ENCODE results near the gene RAI14.

Gene RAI14

GRCh38 chr5:34656001-34656699, at the start of gene RAI14:
Gene RAI14 (plus strand): TSS chr5:34656328. CDS start chr5:34686920, 30,592 bp downstream.
- DNase-seq: peak; percentile 20 to 91 (median 78)
- intact Hi-C loops (cut with DNase I): loop anchor here (10.0 kb wide), 2 partner anchors 151 to 239 kb away; no protein-coding TSS in a partner anchor

GRCh38 chr5:34608368-34608767, 47.8 kb upstream of the RAI14 start:
- DNase-seq: no peak
- intact Hi-C loops (cut with DNase I): no loop called here

DNA sequence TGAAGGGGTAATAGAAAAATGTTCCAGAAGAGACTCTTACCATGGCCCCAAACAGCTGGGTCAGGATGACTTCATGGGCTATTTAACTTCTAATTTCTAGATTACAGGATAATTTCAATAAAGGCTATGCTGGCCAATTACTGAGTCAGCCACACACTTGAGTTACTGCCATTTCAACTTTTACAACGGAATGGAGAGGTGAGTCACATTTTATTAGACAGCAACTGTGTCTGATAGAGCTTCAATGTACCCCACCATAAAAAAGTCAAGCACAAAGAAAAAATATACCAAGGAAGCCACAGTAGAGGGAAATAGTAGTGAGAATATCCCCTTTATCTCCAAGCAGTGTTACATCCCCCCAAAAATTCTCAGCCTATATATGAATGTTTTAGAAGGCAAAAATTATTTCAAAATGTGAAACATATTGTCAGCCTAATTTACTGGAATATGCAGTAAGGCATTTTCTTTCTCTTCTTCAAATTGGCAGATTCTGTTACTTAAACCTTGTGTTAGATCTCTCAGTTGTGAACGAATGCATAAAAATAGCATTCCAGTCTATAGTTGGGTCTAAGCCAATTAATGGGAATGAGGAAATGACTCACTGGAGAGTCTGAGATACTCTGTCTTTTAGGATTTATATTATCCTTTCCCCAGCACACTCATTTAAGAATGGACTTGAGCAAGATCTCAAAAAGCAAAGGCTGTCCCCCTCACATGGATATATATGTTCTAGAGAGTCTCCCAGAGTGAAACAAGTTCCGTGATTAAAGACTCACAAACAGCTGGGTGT, 47.1 kb upstream of the RAI14 start:
- intact Hi-C loops (cut with DNase I): no loop called here
- no peak for DNase-seq

- intact Hi-C loops (cut with DNase I): no loop called here
These were observed 46.1 kb upstream of the RAI14 start for GRCh38 chr5:34609951-34610441.

DNA sequence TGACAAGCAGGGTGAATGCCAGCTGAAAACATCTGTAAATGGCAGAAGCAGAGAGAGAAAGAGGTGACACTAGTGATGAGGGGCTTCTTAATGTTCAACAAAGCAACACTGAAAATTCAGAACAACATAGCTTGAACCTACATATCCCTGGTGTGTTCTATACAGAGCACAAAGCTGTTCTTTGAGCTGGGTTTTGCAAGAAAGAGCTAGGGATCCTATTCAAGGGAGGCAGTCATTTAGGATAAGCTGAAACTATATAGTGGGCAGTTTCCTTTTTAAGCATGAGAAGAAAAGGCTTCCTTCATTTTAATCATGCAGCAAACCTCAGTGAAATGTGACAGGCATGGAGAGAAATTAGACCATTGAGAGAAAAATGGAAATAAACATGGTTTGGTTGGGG, 45.6 kb upstream of the RAI14 start:
- intact Hi-C loops (cut with DNase I): no loop called here
- DNase-seq: no peak

More at GRCh38 chr5:34609951-34610441, 46.1 kb upstream of the RAI14 start:
- no peak for DNase-seq

- no peak for DNase-seq
- intact Hi-C loops (cut with DNase I): no loop called here
These were observed 44.4 kb upstream of the RAI14 start for GRCh38 chr5:34611464-34612415.

DNA sequence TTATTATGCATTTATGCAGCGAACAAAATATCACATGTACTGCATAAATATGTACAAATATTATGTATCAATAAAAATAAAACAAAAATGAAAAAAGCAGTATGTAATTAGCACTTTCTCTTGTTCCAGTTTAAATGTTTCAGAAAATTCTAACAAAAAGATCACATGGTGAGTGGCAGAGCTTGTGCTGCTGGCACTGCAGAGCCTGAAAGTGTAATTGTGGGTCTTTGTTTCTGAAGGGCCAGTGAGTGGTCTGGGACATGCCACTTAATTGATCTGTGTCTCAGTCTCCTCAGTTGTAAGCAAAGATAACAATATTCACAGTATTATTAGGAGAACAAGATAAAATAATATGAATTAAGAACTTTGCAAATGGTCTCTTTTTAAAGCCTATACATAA, 39.5 kb upstream of the RAI14 start:
- intact Hi-C loops (cut with DNase I): no loop called here
- DNase-seq: no peak

DNA sequence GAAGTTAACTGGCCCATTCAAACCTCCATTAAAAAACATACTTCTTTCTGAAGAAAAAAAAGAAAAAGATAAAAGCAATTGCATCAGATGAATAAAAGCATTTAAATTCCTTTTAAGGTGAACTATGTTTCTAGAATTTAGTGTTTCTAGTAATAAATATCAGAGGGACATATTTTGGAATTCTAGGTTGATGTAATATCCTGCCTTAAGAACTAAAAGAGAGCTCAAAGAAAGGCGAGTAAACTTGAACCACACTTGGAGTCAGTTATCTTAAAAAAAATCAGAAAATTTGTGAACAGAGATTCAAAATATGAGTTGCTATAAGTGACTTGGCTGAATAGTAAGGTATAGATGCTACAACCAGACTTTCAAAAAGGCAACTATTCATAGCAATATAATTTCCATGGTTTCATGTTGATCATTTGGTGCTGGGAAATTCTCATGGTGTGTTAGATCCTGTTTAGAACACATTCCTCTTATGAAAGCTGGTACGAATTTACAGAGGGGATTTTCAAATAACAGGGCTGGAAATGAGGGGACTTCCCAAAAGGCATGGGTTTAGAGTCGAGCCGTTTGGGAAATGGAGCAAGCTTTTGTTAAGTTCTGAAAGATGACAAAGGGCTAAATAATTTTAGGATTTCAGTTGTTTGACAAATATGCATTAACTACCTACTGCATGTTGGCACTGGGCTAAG, 37.6 kb upstream of the RAI14 start:
- no peak for DNase-seq
- intact Hi-C loops (cut with DNase I): no loop called here

DNA sequence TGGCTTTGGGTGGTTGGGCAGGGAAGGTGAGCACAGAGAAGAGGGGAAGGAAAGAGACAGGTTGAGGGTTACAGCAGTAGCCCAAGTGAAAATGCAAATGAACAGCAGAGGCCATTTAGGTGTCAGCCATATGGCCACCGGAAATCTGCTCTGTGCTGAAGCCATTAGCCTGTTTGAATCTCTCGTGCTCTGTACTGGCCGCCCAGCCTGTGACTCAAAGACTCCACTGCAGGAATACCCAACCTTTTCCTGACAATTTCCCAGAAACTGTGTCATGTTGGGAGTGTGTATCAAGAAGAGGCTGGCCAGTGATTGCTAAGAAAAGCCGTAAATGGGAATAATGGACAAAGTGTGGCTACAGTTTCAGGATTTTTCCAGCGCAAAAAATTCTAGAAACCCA, 35.9 kb upstream of the RAI14 start:
- no peak for DNase-seq
- intact Hi-C loops (cut with DNase I): no loop called here

GRCh38 chr5:34621277-34622097, 34.6 kb upstream of the RAI14 start:
- intact Hi-C loops (cut with DNase I): no loop called here
- no peak for DNase-seq

DNA sequence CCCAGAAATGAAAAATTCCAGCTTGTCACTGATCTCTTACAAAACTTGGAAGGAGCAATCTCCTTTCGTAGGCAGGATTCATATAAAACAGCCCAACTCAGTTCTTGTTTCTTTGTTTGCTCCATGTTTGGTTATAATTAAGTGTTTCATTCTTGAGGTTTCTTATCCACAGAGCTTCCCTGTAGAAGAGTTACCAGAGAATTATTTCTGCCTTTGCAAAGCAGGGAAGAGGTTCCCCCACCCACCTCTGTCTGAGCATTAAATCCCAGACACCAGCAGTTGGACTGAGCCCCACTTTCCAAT, 34.1 kb upstream of the RAI14 start:
- intact Hi-C loops (cut with DNase I): no loop called here
- DNase-seq: no peak

DNA sequence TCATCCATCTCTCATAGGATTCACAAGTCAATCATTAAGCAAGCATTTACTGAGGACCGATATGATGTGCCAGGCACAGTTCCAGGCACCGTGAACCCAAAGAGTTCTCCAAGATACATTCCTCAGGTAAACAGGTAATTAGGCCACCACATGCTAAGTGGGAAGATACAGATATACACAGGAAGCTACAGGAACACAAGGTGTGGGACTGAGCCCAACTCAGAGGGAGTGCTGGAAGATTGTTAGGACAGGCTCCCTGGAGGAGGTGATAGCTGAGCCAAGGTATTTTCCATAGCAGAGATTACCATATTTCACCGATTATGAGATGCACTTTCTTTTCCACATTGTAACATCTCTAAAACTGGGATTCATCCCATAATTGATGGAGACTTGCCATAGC, 31.4 kb upstream of the RAI14 start:
- no peak for DNase-seq
- intact Hi-C loops (cut with DNase I): no loop called here

GRCh38 chr5:34625246-34625645, 30.9 kb upstream of the RAI14 start:
- no peak for DNase-seq

GRCh38 chr5:34626036-34626435, 30.1 kb upstream of the RAI14 start:
- DNase-seq: no peak
- intact Hi-C loops (cut with DNase I): no loop called here

More at GRCh38 chr5:34625246-34625645, 30.9 kb upstream of the RAI14 start:
- intact Hi-C loops (cut with DNase I): no loop called here

DNA sequence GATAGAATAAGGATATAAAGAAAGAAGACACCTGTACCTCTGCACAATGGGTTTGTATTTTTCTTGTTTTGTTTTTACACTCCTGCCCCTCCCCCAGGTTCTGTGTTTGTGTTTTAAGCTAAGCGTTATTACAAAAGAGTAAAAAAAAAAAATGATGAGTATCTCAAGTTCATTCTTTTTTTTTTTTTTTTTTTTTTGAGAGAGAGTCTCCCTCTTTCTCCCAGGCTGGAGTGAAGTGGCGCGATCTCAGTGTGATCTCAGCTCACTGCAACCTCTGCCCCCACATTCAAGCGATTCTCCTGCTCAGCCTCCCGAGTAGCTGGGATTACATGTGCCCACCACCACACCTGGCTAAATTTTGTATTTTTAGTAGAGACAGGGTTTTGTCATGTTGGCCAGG, 29.4 kb upstream of the RAI14 start:
- intact Hi-C loops (cut with DNase I): no loop called here
- no peak for DNase-seq

DNA sequence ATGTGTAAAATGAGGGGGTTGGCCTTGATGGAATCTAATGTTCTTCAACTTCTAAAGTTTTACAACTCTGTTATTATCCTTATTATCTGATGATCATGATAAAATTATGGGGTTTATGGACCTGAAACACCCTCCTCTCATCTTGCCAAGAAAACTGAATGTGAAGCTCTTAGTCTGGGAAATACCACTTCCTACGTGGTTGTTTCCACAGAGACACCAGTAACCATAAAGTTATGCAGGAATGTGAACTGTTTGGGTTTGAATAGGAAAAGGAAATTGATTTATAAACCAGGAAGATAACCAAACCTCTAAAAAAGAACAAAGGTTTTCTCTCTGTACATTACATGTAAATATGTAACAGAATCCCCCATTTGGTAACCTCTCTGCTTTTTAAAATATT, 28.3 kb upstream of the RAI14 start:
- DNase-seq: no peak
- intact Hi-C loops (cut with DNase I): no loop called here

DNA sequence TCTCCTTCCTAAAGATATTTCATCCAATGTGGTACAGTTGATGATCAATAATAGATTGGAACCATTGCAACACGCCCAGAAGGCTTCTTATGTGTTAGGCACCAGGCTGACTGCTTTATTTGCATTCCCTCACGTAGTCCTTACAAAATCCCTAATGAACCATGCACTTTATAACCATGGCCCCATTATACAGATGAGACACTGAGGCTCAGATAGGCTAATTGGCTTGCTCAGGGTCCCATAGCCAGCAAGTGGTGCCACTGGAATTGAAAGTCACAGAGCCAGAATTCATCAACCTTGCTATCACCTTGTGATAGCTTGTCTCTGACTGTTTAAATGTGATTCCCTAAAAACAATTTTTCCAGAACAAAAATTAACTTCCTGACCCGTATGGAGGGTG, 27.8 kb upstream of the RAI14 start:
- intact Hi-C loops (cut with DNase I): no loop called here
- no peak for DNase-seq

DNA sequence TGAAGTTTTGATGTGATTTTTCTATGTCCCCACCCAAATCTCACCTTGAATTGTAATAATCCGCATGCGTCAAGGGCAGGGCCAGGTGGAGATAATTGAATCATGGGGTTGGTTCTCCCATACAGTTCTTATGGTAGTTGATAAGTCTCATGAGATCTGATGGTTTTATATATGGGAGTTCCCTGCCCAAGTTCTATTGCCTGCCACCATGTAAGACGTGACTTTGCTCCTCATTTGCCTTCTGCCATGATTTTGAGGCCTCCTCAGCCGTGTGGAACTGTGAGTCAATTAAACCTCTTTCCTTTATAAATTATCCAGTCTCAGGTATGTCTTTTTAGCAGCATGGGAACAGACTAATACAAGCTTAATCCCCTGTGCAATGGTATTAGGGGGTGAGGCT, 25.5 kb upstream of the RAI14 start:
- intact Hi-C loops (cut with DNase I): no loop called here
- DNase-seq: no peak
